Activated T-helper 1 cell treated with anti-CD3 and anti-CD28 coated beads, Interleukin-12 subunit alpha, Interleukin-12 subunit beta, Interleukin-2, Interleukin-4 antibody, amounts not matched to agents 30 ng/mL and 10 ng/mL and 1 ng/mL, durations not matched to agents 14 hours and 24 hours and 36 hours (primary cell): ENCODE measurements around the gene BCAS3. TPM values are rescaled to one million over a fixed set of nuclear protein-coding genes. Genes with fewer than 3 reads are reported as not detected.

Experiments
- DNase-seq: peaks from one replicate; pipeline ENCODE4 v3.0.0; 2021; ENCODE audit warnings: low spot score
- H3K27ac Mint-ChIP-seq: one replicate; pipeline ENCODE4 v1.8.0; 2021; ENCODE audit warnings: mild to moderate bottlenecking, mixed read lengths
- H3K27me3 Mint-ChIP-seq: one replicate; pipeline ENCODE4 v1.8.0; 2022; ENCODE audit warnings: mild to moderate bottlenecking, moderate library complexity, mixed read lengths; ENCODE audit not compliant: insufficient read depth
- H3K36me3 Mint-ChIP-seq: one replicate; pipeline ENCODE4 v1.8.0; 2021; ENCODE audit warnings: low read depth, mixed read lengths
- H3K4me1 Mint-ChIP-seq: one replicate; pipeline ENCODE4 v1.8.0; 2021; ENCODE audit warnings: low read depth, mixed read lengths
- H3K4me3 Mint-ChIP-seq: one replicate; pipeline ENCODE4 v1.8.0; 2021; ENCODE audit warnings: mild to moderate bottlenecking, moderate library complexity, mixed read lengths
- H3K9me3 Mint-ChIP-seq: one replicate; pipeline ENCODE4 v1.8.0; 2021; ENCODE audit warnings: mixed read lengths
- intact Hi-C: fragments of 100-400 bp; cut with micrococcal nuclease; formaldehyde crosslinking; loops from one replicate; pipeline ENCODE4 v1.15.1; 2024
- total RNA-seq: library from RNA; stranded (reverse); gene quantifications from 2 replicates; pipeline ENCODE4 v1.2.3, GENCODE V29; 2022

The BCAS3 gene
- total RNA-seq, 1 donor from 2014 or later: 8.3 TPM

GRCh38 chr17:60738287-60738686 is 60.6 kb downstream of the BCAS3 start:
- Mint-ChIP-seq H3K27ac (no peak overlapping the region), H3K9me3 (no peaks in the 10 kb centered on the region), H3K36me3 (no peaks in the 10 kb centered on the region), H3K4me3 (no peak overlapping the region), H3K27me3 (peaks cover 4% of the 10 kb centered on the region), H3K4me1 (no peaks in the 10 kb centered on the region)
- no peak for DNase-seq
- intact Hi-C loops: no loop called here

- Mint-ChIP-seq H3K27ac (no peak overlapping the region), H3K36me3 (no peaks in the 10 kb centered on the region), H3K27me3 (peaks cover 3% of the 10 kb centered on the region), H3K4me3 (no peak overlapping the region), H3K9me3 (no peaks in the 10 kb centered on the region), H3K4me1 (no peaks in the 10 kb centered on the region)
- intact Hi-C loops: no loop called here
- no peak for DNase-seq
Observed at GRCh38 chr17:60740584-60740983, 62.9 kb downstream of the BCAS3 start.

- H3K9me3 Mint-ChIP-seq: no peaks in the 10 kb centered on the region
- H3K4me3 Mint-ChIP-seq: no peak overlapping the region
- H3K27ac Mint-ChIP-seq: no peak overlapping the region
- no peaks in the 10 kb centered on the region for H3K36me3 Mint-ChIP-seq
- no peaks in the 10 kb centered on the region for H3K4me1 Mint-ChIP-seq
- no peak for DNase-seq
- peaks cover 2% of the 10 kb centered on the region for H3K27me3 Mint-ChIP-seq
- intact Hi-C loops: no loop called here
Observed at GRCh38 chr17:60741031-60741430, 63.4 kb downstream of the BCAS3 start.

GRCh38 chr17:60743282-60743681 is 65.6 kb downstream of the BCAS3 start:
- Mint-ChIP-seq H3K4me3 (no peak overlapping the region), H3K27me3 (peaks cover 3% of the 10 kb centered on the region), H3K4me1 (no peaks in the 10 kb centered on the region), H3K27ac (no peak overlapping the region), H3K9me3 (no peaks in the 10 kb centered on the region), H3K36me3 (no peaks in the 10 kb centered on the region)
- intact Hi-C loops: no loop called here
- DNase-seq: no peak

- no peak for DNase-seq
- no peak overlapping the region for H3K4me3 Mint-ChIP-seq
- H3K27me3 Mint-ChIP-seq: peaks cover 3% of the 10 kb centered on the region
- H3K36me3 Mint-ChIP-seq: no peaks in the 10 kb centered on the region
- intact Hi-C loops: no loop called here
- H3K27ac Mint-ChIP-seq: no peak overlapping the region
- H3K9me3 Mint-ChIP-seq: no peaks in the 10 kb centered on the region
- H3K4me1 Mint-ChIP-seq: no peaks in the 10 kb centered on the region
Observed at GRCh38 chr17:60743799-60744198, 66.1 kb downstream of the BCAS3 start.

- intact Hi-C loops: no loop called here
- Mint-ChIP-seq H3K9me3 (no peaks in the 10 kb centered on the region), H3K4me3 (no peak overlapping the region), H3K27me3 (peaks cover 5% of the 10 kb centered on the region), H3K27ac (no peak overlapping the region), H3K36me3 (no peaks in the 10 kb centered on the region), H3K4me1 (no peaks in the 10 kb centered on the region)
- no peak for DNase-seq
Observed at GRCh38 chr17:60744355-60744966, 66.8 kb downstream of the BCAS3 start.

- Mint-ChIP-seq H3K27ac (no peak overlapping the region), H3K36me3 (no peaks in the 10 kb centered on the region), H3K27me3 (peaks cover 6% of the 10 kb centered on the region), H3K9me3 (peaks cover 5% of the 10 kb centered on the region), H3K4me3 (no peak overlapping the region), H3K4me1 (no peaks in the 10 kb centered on the region)
- DNase-seq: no peak
- intact Hi-C loops: no loop called here
Observed at GRCh38 chr17:60745544-60745943, 67.9 kb downstream of the BCAS3 start.

- Mint-ChIP-seq H3K9me3 (peaks cover 8% of the 10 kb centered on the region), H3K4me1 (no peaks in the 10 kb centered on the region), H3K4me3 (no peak overlapping the region), H3K27me3 (peaks cover 5% of the 10 kb centered on the region), H3K27ac (no peak overlapping the region), H3K36me3 (no peaks in the 10 kb centered on the region)
- no peak for DNase-seq
- intact Hi-C loops: no loop called here
Observed at GRCh38 chr17:60747069-60747808, 69.6 kb downstream of the BCAS3 start.

GRCh38 chr17:60748204-60748603 is 70.6 kb downstream of the BCAS3 start:
- no peak for DNase-seq
- H3K27ac Mint-ChIP-seq: no peak overlapping the region
- H3K9me3 Mint-ChIP-seq: peaks cover 8% of the 10 kb centered on the region
- no peaks in the 10 kb centered on the region for H3K4me1 Mint-ChIP-seq
- intact Hi-C loops: no loop called here
- H3K4me3 Mint-ChIP-seq: no peak overlapping the region
- peaks cover 5% of the 10 kb centered on the region for H3K27me3 Mint-ChIP-seq
- no peaks in the 10 kb centered on the region for H3K36me3 Mint-ChIP-seq

GRCh38 chr17:60749050-60749449 is 71.4 kb downstream of the BCAS3 start:
- Mint-ChIP-seq H3K4me3 (no peak overlapping the region), H3K27me3 (peaks cover 5% of the 10 kb centered on the region), H3K27ac (no peak overlapping the region), H3K9me3 (peaks cover 8% of the 10 kb centered on the region), H3K36me3 (no peaks in the 10 kb centered on the region), H3K4me1 (no peaks in the 10 kb centered on the region)
- intact Hi-C loops: no loop called here
- DNase-seq: no peak

- no peaks in the 10 kb centered on the region for H3K4me1 Mint-ChIP-seq
- no peak for DNase-seq
- H3K4me3 Mint-ChIP-seq: no peak overlapping the region
- peaks cover 5% of the 10 kb centered on the region for H3K27me3 Mint-ChIP-seq
- peaks cover 8% of the 10 kb centered on the region for H3K9me3 Mint-ChIP-seq
- H3K36me3 Mint-ChIP-seq: no peaks in the 10 kb centered on the region
- no peak overlapping the region for H3K27ac Mint-ChIP-seq
- intact Hi-C loops: no loop called here
Observed at GRCh38 chr17:60749708-60750107, 72.1 kb downstream of the BCAS3 start.

- intact Hi-C loops: no loop called here
- Mint-ChIP-seq H3K9me3 (peaks cover 8% of the 10 kb centered on the region), H3K27me3 (peaks cover 5% of the 10 kb centered on the region), H3K27ac (no peak overlapping the region), H3K4me1 (no peaks in the 10 kb centered on the region), H3K4me3 (no peak overlapping the region), H3K36me3 (no peaks in the 10 kb centered on the region)
- DNase-seq: no peak
Observed at GRCh38 chr17:60750640-60751039, 73.0 kb downstream of the BCAS3 start.

- Mint-ChIP-seq H3K9me3 (peaks cover 8% of the 10 kb centered on the region), H3K27ac (no peak overlapping the region), H3K36me3 (no peaks in the 10 kb centered on the region), H3K4me1 (no peaks in the 10 kb centered on the region), H3K27me3 (peaks cover 5% of the 10 kb centered on the region), H3K4me3 (no peak overlapping the region)
- intact Hi-C loops: no loop called here
- DNase-seq: no peak
Observed at GRCh38 chr17:60751884-60752283, 74.2 kb downstream of the BCAS3 start.
